ENCODE measurements around the gene PNKD. TPM values are rescaled to one million over a fixed set of nuclear protein-coding genes. Genes with fewer than 3 reads are reported as not detected.

The PNKD gene
- polyA plus RNA-seq, 2 of the 4 experiments (the other 2 are of a cell fraction), result 46.2 to 51.7 TPM

- FAIRE-seq (no peak), ATAC-seq (no peak), DNase-seq (ENCODE audit: low read depth in 1 of 2, low spot score in 1 of 2) (no peak)
- Histone ChIP-seq H3K4me1 (no peaks in the 10 kb centered on the region), H3K4me2 (no peak overlapping the region), H3K9me3 (no peaks in the 10 kb centered on the region), H3K4me3 (no peak overlapping the region), H3K27ac (no peak overlapping the region)
- POLR2A ChIA-PET, result no interaction called here
- WGBS (ENCODE audit: missing lambda C conversion rate), result 89% methylated on average over 1 of the region's 1 CpG
- CTCF ChIA-PET, result interaction anchor here (0.9 to 1.4 kb wide), 3 partner anchors 13 to 20 kb away, joined by 3 to 5 read pairs (median 5); no protein-coding TSS in a partner anchor
- TF ChIP-seq KDM5A (IDR thresholded peaks at IDR 0.05) (no peak), GATA3 (IDR thresholded peaks at IDR 0.05; ENCODE audit: borderline replicate concordance) (no peak), SMC3 (IDR thresholded peaks at IDR 0.05) (no peak), HDAC2 (IDR thresholded peaks at IDR 0.05) (no peak), ZFP36 (IDR thresholded peaks at IDR 0.05; ENCODE audit: borderline replicate concordance, partially characterized antibody) (no peak), TFCP2L1 (CRISPR knock-in tag; IDR thresholded peaks at IDR 0.05) (no peak), ELK1 (IDR thresholded peaks at IDR 0.05; ENCODE audit: low read depth, low read length) (no peak), FOXS1 (CRISPR knock-in tag; IDR thresholded peaks at IDR 0.05) (no peak), RNF2 (IDR thresholded peaks at IDR 0.05; ENCODE audit: borderline replicate concordance, low read depth) (no peak)
Observed at GRCh38 chr2:218244204-218244603, 26.1 kb upstream of the PNKD start.

GRCh38 chr2:218244665-218245064 is 25.7 kb upstream of the PNKD start:
- ATAC-seq, result no peak
- POLR2A ChIA-PET, result no interaction called here

GRCh38 chr2:218245214-218245613 is 25.1 kb upstream of the PNKD start:
- WGBS (ENCODE audit: missing lambda C conversion rate), result 83% methylated on average over 5 of the region's 5 CpGs
- CTCF ChIA-PET, result interaction anchor here (0.9 to 1.7 kb wide), 4 partner anchors 14 to 772 kb away, joined by 3 to 5 read pairs (median 4); partner anchors contain the start of gene GPBAR1
- no peaks in the 10 kb centered on the region for H3K9me3 ChIP-seq
- H3K4me1 ChIP-seq, result no peaks in the 10 kb centered on the region
- ATAC-seq, result no peak
- H3K4me2 ChIP-seq, result no peak overlapping the region
- TF ChIP-seq KDM5A (IDR thresholded peaks at IDR 0.05) (no peak), HEYL (CRISPR knock-in tag; IDR thresholded peaks at IDR 0.05) (no peak), BHLHE40 (IDR thresholded peaks at IDR 0.05; ENCODE audit: low read depth, low read length) (no peak), HMGXB4 (CRISPR knock-in tag; IDR thresholded peaks at IDR 0.05; ENCODE audit: borderline replicate concordance) (no peak), HOXB13 (CRISPR knock-in tag; IDR thresholded peaks at IDR 0.05; ENCODE audit: low read depth) (no peak)
- FAIRE-seq, result no peak
- H3K27ac ChIP-seq, result no peak overlapping the region
- POLR2A ChIA-PET, result no interaction called here
- no peak overlapping the region for H3K4me3 ChIP-seq
- DNase-seq (ENCODE audit: low read depth in 1 of 2, low spot score in 1 of 2), result no peak

More at GRCh38 chr2:218244665-218245064, 25.7 kb upstream of the PNKD start:
- no peaks in the 10 kb centered on the region for H3K4me1 ChIP-seq
- CTCF ChIA-PET, result interaction anchor here (0.9 to 1.7 kb wide), 3 partner anchors 14 to 20 kb away, joined by 3 to 5 read pairs (median 4); partner anchors contain the start of gene GPBAR1
- no peaks in the 10 kb centered on the region for H3K9me3 ChIP-seq
- FAIRE-seq (no peak), DNase-seq (ENCODE audit: low read depth in 1 of 2, low spot score in 1 of 2) (no peak)
- H3K27ac ChIP-seq, result no peak overlapping the region
- no peak for TF ChIP-seq EHF (CRISPR knock-in tag; IDR thresholded peaks at IDR 0.05)
- H3K4me2 ChIP-seq, result no peak overlapping the region
- H3K4me3 ChIP-seq, result no peak overlapping the region
- 94% methylated on average over 2 of the region's 2 CpGs for WGBS (ENCODE audit: missing lambda C conversion rate)

- H3K4me1 ChIP-seq, result no peaks in the 10 kb centered on the region
- ATAC-seq (no peak), FAIRE-seq (no peak), DNase-seq (ENCODE audit: low read depth in 1 of 2, low spot score in 1 of 2) (no peak)
- no peak overlapping the region for H3K4me3 ChIP-seq
- H3K4me2 ChIP-seq, result no peak overlapping the region
- POLR2A ChIA-PET, result no interaction called here
- H3K9me3 ChIP-seq, result no peaks in the 10 kb centered on the region
- CTCF ChIA-PET, result no interaction called here
- TF ChIP-seq RFX5 (IDR thresholded peaks at IDR 0.05) (no peak), ZFP36 (IDR thresholded peaks at IDR 0.05; ENCODE audit: borderline replicate concordance, partially characterized antibody) (no peak), MAFK (IDR thresholded peaks at IDR 0.05; ENCODE audit: partially characterized antibody) (no peak), HEYL (CRISPR knock-in tag; IDR thresholded peaks at IDR 0.05) (no peak), CBX2 (IDR thresholded peaks at IDR 0.05; ENCODE audit: borderline replicate concordance, low read depth) (no peak), KDM5A (IDR thresholded peaks at IDR 0.05) (no peak), RNF2 (IDR thresholded peaks at IDR 0.05; ENCODE audit: borderline replicate concordance, low read depth) (no peak), TFCP2L1 (CRISPR knock-in tag; IDR thresholded peaks at IDR 0.05) (no peak)
- no peak overlapping the region for H3K27ac ChIP-seq
- 95% methylated on average over 13 of the region's 13 CpGs for WGBS (ENCODE audit: missing lambda C conversion rate)
Observed at GRCh38 chr2:218249691-218250090, 20.6 kb upstream of the PNKD start.
